NCI-H1436 (cell line): Measurements from ENCODE around the gene HELT.
"Not testable (repeated sequence)": the region's sequence is repeated elsewhere in the genome, so short reads cannot be mapped to it uniquely, and the experiment has no call there.

Source experiments
- DNase-seq: peaks from one replicate; lab custom pipeline; 2025; lab: John Stamatoyannopoulos, UW

Gene HELT

GRCh38 chr4:185017964-185018772 lies at the start of gene HELT:
HELT (plus strand) TSS chr4:185018490; CDS start chr4:185018929, 439 bp downstream.
- DNase-seq: no peak

- no peak for DNase-seq
Observed at GRCh38 chr4:184968784-184969201, 49.5 kb upstream of the HELT start.

- no peak for DNase-seq
Observed at GRCh38 chr4:184969610-184970009, 48.7 kb upstream of the HELT start.

GRCh38 chr4:184972991-184973390 lies 45.3 kb upstream of the HELT start:
- DNase-seq: no peak

GRCh38 chr4:184976348-184976747 lies 41.9 kb upstream of the HELT start:
- not testable (repeated sequence) for DNase-seq

GRCh38 chr4:184977747-184978146 lies 40.5 kb upstream of the HELT start:
- DNase-seq: no peak

GRCh38 chr4:184978211-184978610 lies 40.1 kb upstream of the HELT start:
- no peak for DNase-seq

- no peak for DNase-seq
Observed at GRCh38 chr4:184979461-184980124, 38.7 kb upstream of the HELT start.

GRCh38 chr4:184980261-184980660 lies 38.0 kb upstream of the HELT start:
- no peak for DNase-seq

- peak; percentile 24 for DNase-seq
Observed at GRCh38 chr4:184983672-184984356, 34.5 kb upstream of the HELT start.

GRCh38 chr4:184987493-184988031 lies 30.7 kb upstream of the HELT start:
- no peak for DNase-seq

- DNase-seq: no peak
Observed at GRCh38 chr4:184988611-184989010, 29.7 kb upstream of the HELT start.

GRCh38 chr4:184989283-184989682 lies 29.0 kb upstream of the HELT start:
- DNase-seq: not testable (repeated sequence)

GRCh38 chr4:184990131-184990530 lies 28.2 kb upstream of the HELT start:
- not testable (repeated sequence) for DNase-seq

GRCh38 chr4:184991860-184992259 lies 26.4 kb upstream of the HELT start:
- DNase-seq: no peak

- no peak for DNase-seq
Observed at GRCh38 chr4:184992422-184992821, 25.9 kb upstream of the HELT start.

- no peak for DNase-seq
Observed at GRCh38 chr4:184993247-184993646, 25.0 kb upstream of the HELT start.

GRCh38 chr4:184994010-184994622 lies 24.2 kb upstream of the HELT start:
- DNase-seq: no peak

GRCh38 chr4:184994623-184995010 lies 23.7 kb upstream of the HELT start:
- no peak for DNase-seq

- DNase-seq: not testable (repeated sequence)
Observed at GRCh38 chr4:184997656-184998055, 20.6 kb upstream of the HELT start.

- DNase-seq: no peak
Observed at GRCh38 chr4:185002784-185003183, 15.5 kb upstream of the HELT start.
